Testis (tissue), 3 donors: ENCODE measurements around the gene MYL6B. TPM values are rescaled to one million over a fixed set of nuclear protein-coding genes. Genes with fewer than 3 reads are reported as not detected.

Experiments used
- DNase-seq: peaks from one replicate; pipeline ENCODE4 v3.0.0-alpha.2; 2019
- H3K27ac ChIP-seq, 2 donors: fragments of 200-600 bp; sonication (generic); one replicate each; pipeline ENCODE4 v1.5.1; 2019
- H3K27me3 ChIP-seq: fragments of 200-600 bp; sonication (generic); one replicate; pipeline ENCODE4 v1.5.1; 2019
- H3K36me3 ChIP-seq: fragments of 200-600 bp; sonication (generic); one replicate; pipeline ENCODE4 v1.5.1; 2017; ENCODE audit warnings: low read depth; ENCODE audit errors: missing control alignments
- H3K4me1 ChIP-seq: fragments of 200-600 bp; sonication (generic); one replicate; pipeline ENCODE4 v1.5.1; 2019
- H3K4me3 ChIP-seq, 2 donors: fragments of 200-600 bp; sonication (generic); one replicate each; pipeline ENCODE4 v1.5.1; 2017 to 2019
- H3K9me3 ChIP-seq: fragments of 200-600 bp; sonication (generic); one replicate; pipeline ENCODE4 v1.5.1; 2017
- CTCF ChIP-seq, 3 experiments: fragments of 450-650 bp in 2 of 3; fragments of 200-600 bp in 1 of 3; sonication (generic) in 1 of 3; IDR thresholded peaks; one replicate each; pipeline ENCODE4 v1.5.1; 2016 to 2019; ENCODE audit warnings: antibody characterized with exemption in 3 of 3, mild to moderate bottlenecking in 2 of 3, moderate library complexity in 1 of 3
- POLR2A ChIP-seq: fragments of 450-650 bp; IDR thresholded peaks from one replicate; pipeline ENCODE4 v1.6.1; 2017; ENCODE audit warnings: antibody characterized with exemption, mild to moderate bottlenecking, moderate library complexity
- WGBS, 2 donors: methylation state at CpG; one replicate each; pipeline ENCODE4 v1.1.5; 2018; 5-methylcytosine and 5-hydroxymethylcytosine counted together
- intact Hi-C: fragments of 100-400 bp; cut with DNase I; formaldehyde crosslinking; loops from one replicate; pipeline ENCODE4 v1.15.1; 2023; ENCODE audit warnings: low total_unique reads
- polyA plus RNA-seq: library from polyadenylated mRNA; stranded (reverse); fragments of 350-450 nt; fragmentation: Illumina TruSeq; extraction: RNeasy Lipid Tissue Mini Kit (QIAGEN cat#74804); gene quantifications from one replicate; pipeline ENCODE4 v1.2.3, GENCODE V29; 2014; ENCODE audit warnings: low read depth, low replicate concordance; ENCODE audit not compliant: insufficient read depth
- total RNA-seq, 2 donors: library from RNA; depleted of rRNA; stranded (reverse); fragments of >200 nt; gene quantifications; one replicate each; pipeline ENCODE4 v1.2.3, GENCODE V29; 2016

MYL6B gene
- total and polyA plus RNA-seq, 3 donors from 2014 or later = 229 to 480 (median 428) TPM

GRCh38 chr12:56127888-56128669 is 24.3 kb upstream of the MYL6B start, which contains the start of gene ESYT1:
Gene ESYT1, plus strand, starts transcription at chr12:56128267. Its CDS starts 53 bp downstream, at chr12:56128320.
- H3K4me1 ChIP-seq = peaks cover 26% of the 10 kb centered on the region
- intact Hi-C loops = loop anchor here (5.0 kb wide), 1 partner anchor 34 kb away; no protein-coding TSS in a partner anchor
- 0% methylated on average over 23 to 36 of the region's 49 CpGs for WGBS, 2 donors
- TF ChIP-seq POLR2A (peak; percentile 96), CTCF (IDR thresholded peaks at IDR 0.05) (no peak)
- no peaks in the 10 kb centered on the region for H3K27me3 ChIP-seq
- peak within 1 kb of the TSS; percentile 77 for H3K4me3 ChIP-seq
- peak; percentile 99 for DNase-seq
- H3K36me3 ChIP-seq = no peaks in the 10 kb centered on the region
- no peaks in the 10 kb centered on the region for H3K9me3 ChIP-seq
- peak within 1 kb of the TSS; percentile 80 to 93 for H3K27ac ChIP-seq

- TF ChIP-seq POLR2A (no peak), CTCF (IDR thresholded peaks at IDR 0.05) (no peak)
- Histone ChIP-seq H3K9me3 (no peaks in the 10 kb centered on the region), H3K27ac (peak overlapping the region; percentile 80 to 88), H3K4me1 (peaks cover 26% of the 10 kb centered on the region), H3K4me3 (peak overlapping the region; percentile 77), H3K27me3 (no peaks in the 10 kb centered on the region), H3K36me3 (no peaks in the 10 kb centered on the region)
- intact Hi-C loops = loop anchor here (5.0 kb wide), 1 partner anchor 34 kb away; no protein-coding TSS in a partner anchor
- peak; percentile 36 for DNase-seq
- 0 to 1% methylated on average over 17 to 20 of the region's 20 CpGs for WGBS, 2 donors
These were observed 23.6 kb upstream of the MYL6B start for GRCh38 chr12:56128670-56129205.

GRCh38 chr12:56129206-56129941 is 23.0 kb upstream of the MYL6B start:
- intact Hi-C loops = loop anchor here (5.0 kb wide), 1 partner anchor 33 kb away; no protein-coding TSS in a partner anchor

GRCh38 chr12:56129942-56130495 is 22.4 kb upstream of the MYL6B start:
- H3K36me3 ChIP-seq = no peaks in the 10 kb centered on the region
- DNase-seq = no peak

More at GRCh38 chr12:56129206-56129941, 23.0 kb upstream of the MYL6B start:
- no peak for TF ChIP-seq POLR2A
- peak overlapping the region; percentile 80 to 88 for H3K27ac ChIP-seq
- peak; percentile 73 for DNase-seq
- H3K4me1 ChIP-seq = peaks cover 26% of the 10 kb centered on the region
- no peaks in the 10 kb centered on the region for H3K36me3 ChIP-seq
- H3K9me3 ChIP-seq = no peaks in the 10 kb centered on the region
- H3K27me3 ChIP-seq = no peaks in the 10 kb centered on the region
- WGBS, 2 donors = 2% methylated on average over 19 to 29 of the region's 29 CpGs
- H3K4me3 ChIP-seq = peak overlapping the region; percentile 77

More at GRCh38 chr12:56129942-56130495, 22.4 kb upstream of the MYL6B start:
- intact Hi-C loops = loop anchor here (5.0 kb wide), 1 partner anchor 32 kb away; no protein-coding TSS in a partner anchor
- 45 to 66% methylated on average over 22 of the region's 22 CpGs for WGBS, 2 donors
- Histone ChIP-seq H3K27ac (no peak overlapping the region), H3K4me3 (no peak overlapping the region), H3K4me1 (peaks cover 26% of the 10 kb centered on the region), H3K27me3 (no peaks in the 10 kb centered on the region), H3K9me3 (no peaks in the 10 kb centered on the region)
- TF ChIP-seq POLR2A = no peak
- no peak for TF ChIP-seq CTCF (IDR thresholded peaks at IDR 0.05)
